ENCODE data around the gene MED13L.

DNA sequence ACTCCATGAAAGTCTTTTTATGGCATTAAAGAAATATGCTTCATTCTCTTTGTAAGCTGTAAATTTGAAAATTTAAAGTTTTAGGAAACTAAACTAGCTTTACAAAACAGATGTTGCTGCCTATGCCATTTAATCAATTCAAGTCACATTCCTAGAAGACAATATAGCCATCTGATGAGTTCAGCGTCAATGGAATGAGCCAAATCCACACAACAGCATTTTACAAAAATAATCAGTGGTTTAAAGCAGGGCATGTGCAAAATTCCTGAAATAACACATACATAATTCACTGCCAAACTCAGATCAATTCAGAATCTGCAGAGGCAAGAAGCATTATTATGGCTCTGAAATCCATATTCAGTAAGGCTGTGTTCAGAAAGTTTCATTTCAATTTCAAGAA lies 75.6 kb downstream of the MED13L start:
- TF ChIP-seq, protein P1, sequence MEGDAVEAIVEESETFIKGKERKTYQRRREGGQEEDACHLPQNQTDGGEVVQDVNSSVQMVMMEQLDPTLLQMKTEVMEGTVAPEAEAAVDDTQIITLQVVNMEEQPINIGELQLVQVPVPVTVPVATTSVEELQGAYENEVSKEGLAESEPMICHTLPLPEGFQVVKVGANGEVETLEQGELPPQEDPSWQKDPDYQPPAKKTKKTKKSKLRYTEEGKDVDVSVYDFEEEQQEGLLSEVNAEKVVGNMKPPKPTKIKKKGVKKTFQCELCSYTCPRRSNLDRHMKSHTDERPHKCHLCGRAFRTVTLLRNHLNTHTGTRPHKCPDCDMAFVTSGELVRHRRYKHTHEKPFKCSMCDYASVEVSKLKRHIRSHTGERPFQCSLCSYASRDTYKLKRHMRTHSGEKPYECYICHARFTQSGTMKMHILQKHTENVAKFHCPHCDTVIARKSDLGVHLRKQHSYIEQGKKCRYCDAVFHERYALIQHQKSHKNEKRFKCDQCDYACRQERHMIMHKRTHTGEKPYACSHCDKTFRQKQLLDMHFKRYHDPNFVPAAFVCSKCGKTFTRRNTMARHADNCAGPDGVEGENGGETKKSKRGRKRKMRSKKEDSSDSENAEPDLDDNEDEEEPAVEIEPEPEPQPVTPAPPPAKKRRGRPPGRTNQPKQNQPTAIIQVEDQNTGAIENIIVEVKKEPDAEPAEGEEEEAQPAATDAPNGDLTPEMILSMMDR (IDR thresholded peaks at IDR 0.05; ENCODE audit: insufficient read depth, low read length, poor library complexity, severe bottlenecking): no peak
- TF ChIP-seq EZH2phosphoT487 (conservative IDR thresholded peaks at IDR 0.05; ENCODE audit: low read length): no peak

Measured in SU-DHL-6 (cell line).